WTC11 (cell line): ENCODE results near the gene CDK9. TPM values are rescaled to one million over a fixed set of nuclear protein-coding genes. Genes with fewer than 3 reads are reported as not detected.

Experiments used
- CBFB ChIP-seq: sonication (generic); formaldehyde crosslinking; IDR thresholded peaks from 2 replicates; pipeline ENCODE4 v1.8.1; 2022; ENCODE audit warnings: mild to moderate bottlenecking, low read depth, missing genetic modification reagents
- CREB1 ChIP-seq: sonication (generic); formaldehyde crosslinking; IDR thresholded peaks from 2 replicates; pipeline ENCODE4 v1.8.0; 2023; ENCODE audit warnings: mild to moderate bottlenecking, missing genetic modification reagents
- E2F5 ChIP-seq: sonication (generic); formaldehyde crosslinking; IDR thresholded peaks from 2 replicates; pipeline ENCODE4 v1.8.1; 2022; ENCODE audit warnings: mild to moderate bottlenecking, moderate library complexity, missing genetic modification reagents
- ETV6 ChIP-seq: sonication (generic); formaldehyde crosslinking; IDR thresholded peaks from 2 replicates; pipeline ENCODE4 v1.8.1; 2022; ENCODE audit warnings: mild to moderate bottlenecking, missing genetic modification reagents
- GTF2I ChIP-seq: fragments of 250-450 bp; sonication (Bioruptor Pico); conservative IDR thresholded peaks from 2 replicates; pipeline ENCODE4 v1.4.0; 2021; ENCODE audit warnings: mild to moderate bottlenecking
- IRF2 ChIP-seq: sonication (generic); formaldehyde crosslinking; IDR thresholded peaks from 2 replicates; pipeline ENCODE4 v1.8.0; 2022; ENCODE audit warnings: low read depth, missing genetic modification reagents, borderline replicate concordance
- MYBL2 ChIP-seq: sonication (generic); formaldehyde crosslinking; IDR thresholded peaks from 2 replicates; pipeline ENCODE4 v1.8.1; 2023; ENCODE audit warnings: mild to moderate bottlenecking, moderate library complexity, missing genetic modification reagents
- NFATC4 ChIP-seq: fragments of 250-450 bp; sonication (Bioruptor Pico); IDR thresholded peaks from 2 replicates; pipeline ENCODE4 v1.9.0; 2021; ENCODE audit warnings: mild to moderate bottlenecking
- NFYB ChIP-seq: sonication (generic); formaldehyde crosslinking; conservative IDR thresholded peaks from 2 replicates; pipeline ENCODE4 v1.8.0; 2022; ENCODE audit warnings: low read depth, missing genetic modification reagents
- NR1H2 ChIP-seq: sonication (generic); formaldehyde crosslinking; IDR thresholded peaks from 2 replicates; pipeline ENCODE4 v1.9.0; 2021; ENCODE audit warnings: mild to moderate bottlenecking, moderate library complexity, missing genetic modification reagents
- PRDM15 ChIP-seq: sonication (generic); formaldehyde crosslinking; IDR thresholded peaks from 2 replicates; pipeline ENCODE4 v1.8.0; 2022; ENCODE audit warnings: missing genetic modification reagents
- total RNA-seq: library from RNA; stranded (reverse); gene quantifications from 3 replicates; pipeline ENCODE4 v1.2.3, GENCODE V29; 2021
- TF ChIP-seq, protein P1 (sequence below): sonication (generic); formaldehyde crosslinking; IDR thresholded peaks from 2 replicates; pipeline ENCODE4 v1.8.1; 2022; ENCODE audit warnings: mild to moderate bottlenecking, missing genetic modification reagents, moderate library complexity, borderline replicate concordance
- TF ChIP-seq, protein P2 (sequence below): sonication (generic); formaldehyde crosslinking; IDR thresholded peaks from 2 replicates; pipeline ENCODE4 v1.8.1; 2023; ENCODE audit warnings: mild to moderate bottlenecking, moderate library complexity, missing genetic modification reagents
- TF ChIP-seq, protein P3 (sequence below): sonication (generic); formaldehyde crosslinking; IDR thresholded peaks from 2 replicates; pipeline ENCODE4 v1.8.1; 2022; ENCODE audit warnings: missing genetic modification reagents, borderline replicate concordance
- TF ChIP-seq, protein P4 (sequence below): sonication (generic); formaldehyde crosslinking; IDR thresholded peaks from 2 replicates; pipeline ENCODE4 v1.8.0; 2022; ENCODE audit warnings: mild to moderate bottlenecking, missing genetic modification reagents
- TF ChIP-seq, protein P5 (sequence below): sonication (generic); formaldehyde crosslinking; IDR thresholded peaks from 2 replicates; pipeline ENCODE4 v1.8.0; 2023; ENCODE audit warnings: mild to moderate bottlenecking, missing genetic modification reagents
- TF ChIP-seq, protein P6 (sequence below): sonication (generic); formaldehyde crosslinking; conservative IDR thresholded peaks from 2 replicates; pipeline ENCODE4 v1.8.1; 2023; ENCODE audit warnings: mild to moderate bottlenecking, low read depth, missing genetic modification reagents, moderate library complexity

CDK9 gene
- total RNA-seq, 1 experiment from 2014 or later, result 111 TPM

- TF ChIP-seq, protein P1, sequence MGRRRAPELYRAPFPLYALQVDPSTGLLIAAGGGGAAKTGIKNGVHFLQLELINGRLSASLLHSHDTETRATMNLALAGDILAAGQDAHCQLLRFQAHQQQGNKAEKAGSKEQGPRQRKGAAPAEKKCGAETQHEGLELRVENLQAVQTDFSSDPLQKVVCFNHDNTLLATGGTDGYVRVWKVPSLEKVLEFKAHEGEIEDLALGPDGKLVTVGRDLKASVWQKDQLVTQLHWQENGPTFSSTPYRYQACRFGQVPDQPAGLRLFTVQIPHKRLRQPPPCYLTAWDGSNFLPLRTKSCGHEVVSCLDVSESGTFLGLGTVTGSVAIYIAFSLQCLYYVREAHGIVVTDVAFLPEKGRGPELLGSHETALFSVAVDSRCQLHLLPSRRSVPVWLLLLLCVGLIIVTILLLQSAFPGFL (CRISPR knock-in tag), result 0 out of 2 replicates have a peak, but pooled peaks have one; percentile 13
- TF ChIP-seq E2F5 (CRISPR knock-in tag) (0 out of 2 replicates have a peak, but pooled peaks have one; percentile 49), ETV6 (CRISPR knock-in tag) (0 out of 2 replicates have a peak, but pooled peaks have one; percentile 39), GTF2I (CRISPR knock-in tag) (no peak), MYBL2 (CRISPR knock-in tag) (peak; percentile 89), IRF2 (CRISPR knock-in tag) (no peak), CREB1 (CRISPR knock-in tag) (no peak), PRDM15 (CRISPR knock-in tag) (no peak), NR1H2 (no peak), NFATC4 (CRISPR knock-in tag) (no peak), NFYB (CRISPR knock-in tag) (0 out of 2 replicates have a peak, but pooled peaks have one; percentile 38), CBFB (CRISPR knock-in tag) (0 out of 2 replicates have a peak, but pooled peaks have one; percentile 44)
- TF ChIP-seq, protein P2, sequence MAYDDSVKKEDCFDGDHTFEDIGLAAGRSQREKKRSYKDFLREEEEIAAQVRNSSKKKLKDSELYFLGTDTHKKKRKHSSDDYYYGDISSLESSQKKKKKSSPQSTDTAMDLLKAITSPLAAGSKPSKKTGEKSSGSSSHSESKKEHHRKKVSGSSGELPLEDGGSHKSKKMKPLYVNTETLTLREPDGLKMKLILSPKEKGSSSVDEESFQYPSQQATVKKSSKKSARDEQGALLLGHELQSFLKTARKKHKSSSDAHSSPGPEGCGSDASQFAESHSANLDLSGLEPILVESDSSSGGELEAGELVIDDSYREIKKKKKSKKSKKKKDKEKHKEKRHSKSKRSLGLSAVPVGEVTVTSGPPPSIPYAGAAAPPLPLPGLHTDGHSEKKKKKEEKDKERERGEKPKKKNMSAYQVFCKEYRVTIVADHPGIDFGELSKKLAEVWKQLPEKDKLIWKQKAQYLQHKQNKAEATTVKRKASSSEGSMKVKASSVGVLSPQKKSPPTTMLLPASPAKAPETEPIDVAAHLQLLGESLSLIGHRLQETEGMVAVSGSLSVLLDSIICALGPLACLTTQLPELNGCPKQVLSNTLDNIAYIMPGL (CRISPR knock-in tag), result peak; percentile 74; the same call in 1 of the 2 replicates
- TF ChIP-seq, protein P3, sequence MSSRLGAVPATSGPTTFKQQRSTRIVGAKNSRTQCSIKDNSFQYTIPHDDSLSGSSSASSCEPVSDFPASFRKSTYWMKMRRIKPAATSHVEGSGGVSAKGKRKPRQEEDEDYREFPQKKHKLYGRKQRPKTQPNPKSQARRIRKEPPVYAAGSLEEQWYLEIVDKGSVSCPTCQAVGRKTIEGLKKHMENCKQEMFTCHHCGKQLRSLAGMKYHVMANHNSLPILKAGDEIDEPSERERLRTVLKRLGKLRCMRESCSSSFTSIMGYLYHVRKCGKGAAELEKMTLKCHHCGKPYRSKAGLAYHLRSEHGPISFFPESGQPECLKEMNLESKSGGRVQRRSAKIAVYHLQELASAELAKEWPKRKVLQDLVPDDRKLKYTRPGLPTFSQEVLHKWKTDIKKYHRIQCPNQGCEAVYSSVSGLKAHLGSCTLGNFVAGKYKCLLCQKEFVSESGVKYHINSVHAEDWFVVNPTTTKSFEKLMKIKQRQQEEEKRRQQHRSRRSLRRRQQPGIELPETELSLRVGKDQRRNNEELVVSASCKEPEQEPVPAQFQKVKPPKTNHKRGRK (CRISPR knock-in tag), result no peak
- TF ChIP-seq, protein P4, sequence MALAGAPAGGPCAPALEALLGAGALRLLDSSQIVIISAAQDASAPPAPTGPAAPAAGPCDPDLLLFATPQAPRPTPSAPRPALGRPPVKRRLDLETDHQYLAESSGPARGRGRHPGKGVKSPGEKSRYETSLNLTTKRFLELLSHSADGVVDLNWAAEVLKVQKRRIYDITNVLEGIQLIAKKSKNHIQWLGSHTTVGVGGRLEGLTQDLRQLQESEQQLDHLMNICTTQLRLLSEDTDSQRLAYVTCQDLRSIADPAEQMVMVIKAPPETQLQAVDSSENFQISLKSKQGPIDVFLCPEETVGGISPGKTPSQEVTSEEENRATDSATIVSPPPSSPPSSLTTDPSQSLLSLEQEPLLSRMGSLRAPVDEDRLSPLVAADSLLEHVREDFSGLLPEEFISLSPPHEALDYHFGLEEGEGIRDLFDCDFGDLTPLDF (CRISPR knock-in tag), result no peak
- TF ChIP-seq, protein P5, sequence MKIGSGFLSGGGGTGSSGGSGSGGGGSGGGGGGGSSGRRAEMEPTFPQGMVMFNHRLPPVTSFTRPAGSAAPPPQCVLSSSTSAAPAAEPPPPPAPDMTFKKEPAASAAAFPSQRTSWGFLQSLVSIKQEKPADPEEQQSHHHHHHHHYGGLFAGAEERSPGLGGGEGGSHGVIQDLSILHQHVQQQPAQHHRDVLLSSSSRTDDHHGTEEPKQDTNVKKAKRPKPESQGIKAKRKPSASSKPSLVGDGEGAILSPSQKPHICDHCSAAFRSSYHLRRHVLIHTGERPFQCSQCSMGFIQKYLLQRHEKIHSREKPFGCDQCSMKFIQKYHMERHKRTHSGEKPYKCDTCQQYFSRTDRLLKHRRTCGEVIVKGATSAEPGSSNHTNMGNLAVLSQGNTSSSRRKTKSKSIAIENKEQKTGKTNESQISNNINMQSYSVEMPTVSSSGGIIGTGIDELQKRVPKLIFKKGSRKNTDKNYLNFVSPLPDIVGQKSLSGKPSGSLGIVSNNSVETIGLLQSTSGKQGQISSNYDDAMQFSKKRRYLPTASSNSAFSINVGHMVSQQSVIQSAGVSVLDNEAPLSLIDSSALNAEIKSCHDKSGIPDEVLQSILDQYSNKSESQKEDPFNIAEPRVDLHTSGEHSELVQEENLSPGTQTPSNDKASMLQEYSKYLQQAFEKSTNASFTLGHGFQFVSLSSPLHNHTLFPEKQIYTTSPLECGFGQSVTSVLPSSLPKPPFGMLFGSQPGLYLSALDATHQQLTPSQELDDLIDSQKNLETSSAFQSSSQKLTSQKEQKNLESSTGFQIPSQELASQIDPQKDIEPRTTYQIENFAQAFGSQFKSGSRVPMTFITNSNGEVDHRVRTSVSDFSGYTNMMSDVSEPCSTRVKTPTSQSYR (CRISPR knock-in tag), result no peak
- TF ChIP-seq, protein P6, sequence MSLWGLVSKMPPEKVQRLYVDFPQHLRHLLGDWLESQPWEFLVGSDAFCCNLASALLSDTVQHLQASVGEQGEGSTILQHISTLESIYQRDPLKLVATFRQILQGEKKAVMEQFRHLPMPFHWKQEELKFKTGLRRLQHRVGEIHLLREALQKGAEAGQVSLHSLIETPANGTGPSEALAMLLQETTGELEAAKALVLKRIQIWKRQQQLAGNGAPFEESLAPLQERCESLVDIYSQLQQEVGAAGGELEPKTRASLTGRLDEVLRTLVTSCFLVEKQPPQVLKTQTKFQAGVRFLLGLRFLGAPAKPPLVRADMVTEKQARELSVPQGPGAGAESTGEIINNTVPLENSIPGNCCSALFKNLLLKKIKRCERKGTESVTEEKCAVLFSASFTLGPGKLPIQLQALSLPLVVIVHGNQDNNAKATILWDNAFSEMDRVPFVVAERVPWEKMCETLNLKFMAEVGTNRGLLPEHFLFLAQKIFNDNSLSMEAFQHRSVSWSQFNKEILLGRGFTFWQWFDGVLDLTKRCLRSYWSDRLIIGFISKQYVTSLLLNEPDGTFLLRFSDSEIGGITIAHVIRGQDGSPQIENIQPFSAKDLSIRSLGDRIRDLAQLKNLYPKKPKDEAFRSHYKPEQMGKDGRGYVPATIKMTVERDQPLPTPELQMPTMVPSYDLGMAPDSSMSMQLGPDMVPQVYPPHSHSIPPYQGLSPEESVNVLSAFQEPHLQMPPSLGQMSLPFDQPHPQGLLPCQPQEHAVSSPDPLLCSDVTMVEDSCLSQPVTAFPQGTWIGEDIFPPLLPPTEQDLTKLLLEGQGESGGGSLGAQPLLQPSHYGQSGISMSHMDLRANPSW (CRISPR knock-in tag), result no peak
These were observed 17.0 kb downstream of the CDK9 start, which contains the start of gene FPGS (continued) for GRCh38 chr9:127802576-127803443.
